Breast epithelium (tissue), 4 donors: ENCODE measurements around the gene LUC7L3. TPM values are rescaled to one million over a fixed set of nuclear protein-coding genes. Genes with fewer than 3 reads are reported as not detected.
"Not testable (repeated sequence)": the region's sequence is repeated elsewhere in the genome, so short reads cannot be mapped to it uniquely, and the experiment has no call there.

Experiments
- DNase-seq, 2 donors: peaks; one replicate each; pipeline ENCODE4 v3.0.0-alpha.2; 2019; ENCODE audit warnings: low spot score in 2 of 2
- H3K27ac ChIP-seq, 2 donors: fragments of 200-600 bp; sonication (generic) in 1 of 2; one replicate each; pipeline ENCODE4 v1.5.1; 2016 to 2019; ENCODE audit warnings: mild to moderate bottlenecking in 1 of 2
- H3K27me3 ChIP-seq, 2 donors: fragments of 200-600 bp; sonication (generic) in 1 of 2; one replicate each; pipeline versions ENCODE4 v1.5.1 to v1.6.0; 2017 to 2019; ENCODE audit warnings: control low read depth in 1 of 2, mild to moderate bottlenecking in 1 of 2
- H3K36me3 ChIP-seq: fragments of 200-600 bp; one replicate; pipeline ENCODE4 v1.5.1; 2019
- H3K4me1 ChIP-seq, 2 donors: fragments of 200-600 bp; sonication (generic); one replicate each; pipeline ENCODE4 v1.5.1; 2016 to 2019; ENCODE audit warnings: control low read depth in 1 of 2
- H3K4me3 ChIP-seq, 3 donors: fragments of 200-600 bp; sonication (generic); 1 replicate in 2 of 3; 2 replicates in 1 of 3; pipeline ENCODE4 v1.5.1; 2016 to 2019; ENCODE audit warnings: mild to moderate bottlenecking in 3 of 3, moderate library complexity in 2 of 3
- H3K9me3 ChIP-seq, 2 donors: fragments of 200-600 bp; sonication (generic) in 1 of 2; one replicate each; pipeline ENCODE4 v1.5.1; 2016 to 2019; ENCODE audit warnings: control low read depth in 1 of 2
- CTCF ChIP-seq, 3 donors: fragments of 450-650 bp; IDR thresholded peaks; one replicate each; pipeline ENCODE4 v1.5.1; 2016 to 2017; ENCODE audit warnings: antibody characterized with exemption in 3 of 3, mild to moderate bottlenecking in 3 of 3, moderate library complexity in 3 of 3
- POLR2A ChIP-seq: fragments of 450-650 bp; IDR thresholded peaks from one replicate; pipeline ENCODE4 v1.6.1; 2016; ENCODE audit warnings: antibody characterized with exemption, mild to moderate bottlenecking, moderate library complexity
- POLR2AphosphoS5 ChIP-seq, 3 donors: sonication (generic); formaldehyde crosslinking; IDR thresholded peaks; one replicate each; pipeline ENCODE4 v1.6.1; 2017; ENCODE audit warnings: antibody characterized with exemption in 3 of 3
- intact Hi-C: fragments of 100-400 bp; cut with DNase I; formaldehyde crosslinking; loops from one replicate; pipeline ENCODE4 v1.15.1; 2023; ENCODE audit warnings: low total_unique reads
- total RNA-seq, 3 donors: library from RNA; depleted of rRNA; stranded (reverse); fragments of >200 nt; gene quantifications; one replicate each; pipeline ENCODE4 v1.1.0, GENCODE V29; 2016

LUC7L3 gene
- total RNA-seq, 3 donors from 2014 or later: 70.7 to 161 (median 104) TPM

- no peaks in the 10 kb centered on the region for H3K4me1 ChIP-seq
- intact Hi-C loops: no loop called here
- no peak overlapping the region for H3K4me3 ChIP-seq
- H3K36me3 ChIP-seq: no peaks in the 10 kb centered on the region
- no peaks in the 10 kb centered on the region for H3K27me3 ChIP-seq
- no peaks in the 10 kb centered on the region for H3K9me3 ChIP-seq
- no peak overlapping the region for H3K27ac ChIP-seq
- peak in 1 of 2 donors; percentile 45 for DNase-seq
- TF ChIP-seq POLR2A: no peak
- TF ChIP-seq CTCF (IDR thresholded peaks at IDR 0.05): no peak
- TF ChIP-seq POLR2AphosphoS5 (IDR thresholded peaks at IDR 0.05): no peak
Measured at GRCh38 chr17:50676065-50676975, 43.1 kb upstream of the LUC7L3 start.

- Histone ChIP-seq H3K4me1 (no peaks in the 10 kb centered on the region), H3K36me3 (no peaks in the 10 kb centered on the region), H3K4me3 (no peak overlapping the region), H3K27ac (no peak overlapping the region), H3K9me3 (no peaks in the 10 kb centered on the region), H3K27me3 (no peaks in the 10 kb centered on the region)
- peak in 1 of 2 donors; percentile 33 for DNase-seq
- intact Hi-C loops: no loop called here
- TF ChIP-seq CTCF (IDR thresholded peaks at IDR 0.05) (no peak), POLR2AphosphoS5 (IDR thresholded peaks at IDR 0.05) (no peak), POLR2A (no peak)
Measured at GRCh38 chr17:50677851-50678375, 41.5 kb upstream of the LUC7L3 start.

GRCh38 chr17:50679008-50679544 is 40.3 kb upstream of the LUC7L3 start:
- Histone ChIP-seq H3K36me3 (no peaks in the 10 kb centered on the region), H3K9me3 (no peaks in the 10 kb centered on the region), H3K4me3 (no peak overlapping the region), H3K27ac (no peak overlapping the region), H3K27me3 (no peaks in the 10 kb centered on the region), H3K4me1 (no peaks in the 10 kb centered on the region)
- intact Hi-C loops: no loop called here
- TF ChIP-seq POLR2A (no peak), CTCF (IDR thresholded peaks at IDR 0.05) (no peak)
- DNase-seq: no peak

- TF ChIP-seq CTCF (IDR thresholded peaks at IDR 0.05) (no peak), POLR2AphosphoS5 (IDR thresholded peaks at IDR 0.05) (no peak), POLR2A (no peak)
- intact Hi-C loops: loop anchor here (10.0 kb wide), 1 partner anchor 45 kb away; the partner anchor contains the start of gene ABCC3
- Histone ChIP-seq H3K36me3 (no peaks in the 10 kb centered on the region), H3K4me3 (no peak overlapping the region), H3K27ac (no peak overlapping the region), H3K9me3 (no peaks in the 10 kb centered on the region), H3K27me3 (no peaks in the 10 kb centered on the region), H3K4me1 (no peaks in the 10 kb centered on the region)
- DNase-seq: peak in 1 of 2 donors; percentile 28
Measured at GRCh38 chr17:50680126-50680525, 39.3 kb upstream of the LUC7L3 start.

- DNase-seq: not testable (repeated sequence)
- intact Hi-C loops: loop anchor here (10.0 kb wide), 1 partner anchor 46 kb away; the partner anchor contains the start of gene ABCC3
Measured at GRCh38 chr17:50680543-50681262, 38.7 kb upstream of the LUC7L3 start.

More at GRCh38 chr17:50680543-50681262, 38.7 kb upstream of the LUC7L3 start:
- not testable (repeated sequence) for H3K9me3 ChIP-seq, H3K4me1 ChIP-seq, H3K4me3 ChIP-seq, H3K36me3 ChIP-seq, H3K27ac ChIP-seq, H3K27me3 ChIP-seq
